Cardiac septum (tissue), 1 donor: Measurements from ENCODE around the gene WAC. TPM values are rescaled to one million over a fixed set of nuclear protein-coding genes. Genes with fewer than 3 reads are reported as not detected.
"Not testable (repeated sequence)": the region's sequence is repeated elsewhere in the genome, so short reads cannot be mapped to it uniquely, and the experiment has no call there.

Experiments
- DNase-seq: peaks from one replicate; pipeline ENCODE4 v3.0.0-alpha.2; 2020; ENCODE audit warnings: low spot score
- intact Hi-C: fragments of 100-400 bp; cut with DNase I; formaldehyde crosslinking; loops from one replicate; pipeline ENCODE4 v1.14.0; 2022
- long read RNA-seq: library from polyadenylated mRNA; unstranded; transcript quantifications from one replicate; pipeline ENCODE4 v2.0.0, GENCODE V29; 2021
- total RNA-seq: library from RNA; stranded (reverse); fragmentation: NEBNext Ultra II Directional; extraction: Animal tissue kit (Norgen Biotek cat#: 25700); gene quantifications from one replicate; pipeline ENCODE4 v1.2.1, GENCODE V29; 2021
- donor health status: DM: no; HTN: no; CAD: no.

The WAC gene, protein sequence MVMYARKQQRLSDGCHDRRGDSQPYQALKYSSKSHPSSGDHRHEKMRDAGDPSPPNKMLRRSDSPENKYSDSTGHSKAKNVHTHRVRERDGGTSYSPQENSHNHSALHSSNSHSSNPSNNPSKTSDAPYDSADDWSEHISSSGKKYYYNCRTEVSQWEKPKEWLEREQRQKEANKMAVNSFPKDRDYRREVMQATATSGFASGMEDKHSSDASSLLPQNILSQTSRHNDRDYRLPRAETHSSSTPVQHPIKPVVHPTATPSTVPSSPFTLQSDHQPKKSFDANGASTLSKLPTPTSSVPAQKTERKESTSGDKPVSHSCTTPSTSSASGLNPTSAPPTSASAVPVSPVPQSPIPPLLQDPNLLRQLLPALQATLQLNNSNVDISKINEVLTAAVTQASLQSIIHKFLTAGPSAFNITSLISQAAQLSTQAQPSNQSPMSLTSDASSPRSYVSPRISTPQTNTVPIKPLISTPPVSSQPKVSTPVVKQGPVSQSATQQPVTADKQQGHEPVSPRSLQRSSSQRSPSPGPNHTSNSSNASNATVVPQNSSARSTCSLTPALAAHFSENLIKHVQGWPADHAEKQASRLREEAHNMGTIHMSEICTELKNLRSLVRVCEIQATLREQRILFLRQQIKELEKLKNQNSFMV
- total RNA-seq: 98.9 TPM
- long read RNA-seq, full-length matches to known transcripts: 36 of 92 reads
- long read RNA-seq, partial matches to known transcripts: 30 of 92 reads
- long read RNA-seq, other reads (novel, unspliced or antisense): 26 of 92 reads

DNA sequence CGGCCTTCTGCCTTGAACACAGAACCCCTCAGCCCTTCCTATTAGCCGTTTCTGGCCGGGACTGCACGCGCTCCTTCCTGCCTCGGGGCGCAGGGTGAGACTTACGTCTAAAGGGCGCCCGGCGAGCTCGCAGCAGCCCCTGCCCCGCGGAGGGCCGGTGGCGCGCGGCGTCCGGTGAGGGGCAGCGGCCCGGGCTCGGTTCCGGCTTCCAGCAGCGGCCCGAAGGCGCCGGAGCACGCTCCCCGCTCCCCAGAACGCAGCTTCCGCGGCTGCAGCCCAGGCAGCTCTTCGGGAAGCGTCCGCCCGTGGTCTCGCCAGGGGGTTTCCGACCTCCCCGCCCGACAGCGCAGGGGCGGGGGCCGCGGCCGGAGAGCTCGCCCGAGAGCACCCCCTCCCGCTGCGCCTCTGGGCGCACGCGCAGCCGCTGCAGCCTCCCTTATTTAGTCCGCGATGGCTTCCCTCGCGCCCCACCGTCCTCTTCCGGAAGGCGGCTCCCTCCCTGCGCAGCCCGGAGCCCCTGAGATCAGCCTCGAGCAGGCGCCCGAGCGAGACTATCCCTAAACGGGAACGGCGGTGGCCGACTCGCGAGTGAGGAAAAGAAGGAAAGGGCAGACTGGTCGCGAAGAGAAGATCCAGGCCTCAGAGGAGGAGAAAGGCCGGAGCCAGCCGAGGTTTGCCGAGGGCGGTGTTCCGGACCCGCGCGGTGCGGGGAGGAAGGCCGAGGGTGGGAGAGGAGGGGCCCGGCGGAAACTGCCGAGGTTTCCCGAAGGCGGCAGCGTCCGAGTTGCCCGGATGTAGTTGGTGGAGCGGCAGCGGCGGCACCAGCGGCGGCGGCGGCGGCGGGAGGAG lies at the start of gene WAC:
TSS of gene WAC (plus strand) at position 782 of the 849 bp plus-strand sequence. CDS start 462 bp downstream, outside the sequence.
- DNase-seq: peak; percentile 98
- intact Hi-C loops: loop anchor here (5.0 to 10.0 kb wide), 2 partner anchors 55 to 98 kb away; no protein-coding TSS in a partner anchor

DNA sequence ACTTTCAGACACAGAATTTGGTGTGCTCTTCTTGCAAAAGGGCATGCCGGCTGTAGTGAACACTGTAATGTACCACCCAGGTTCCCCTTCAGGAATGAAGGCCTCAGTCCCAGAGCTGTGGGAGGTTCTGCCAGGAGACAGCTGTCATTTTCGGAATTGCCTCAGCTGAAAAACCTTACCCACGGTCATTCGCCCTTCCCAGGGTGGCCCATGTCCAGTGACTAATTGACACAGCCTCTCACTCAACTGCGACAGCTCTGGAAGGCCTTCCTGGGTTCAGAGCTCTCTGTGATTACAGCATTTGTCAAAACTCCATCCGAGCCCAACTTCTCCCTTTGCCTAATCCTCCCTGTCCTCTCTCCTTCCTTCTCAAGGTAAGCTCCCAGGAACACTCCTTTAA lies 43.7 kb upstream of the WAC start:
- intact Hi-C loops: no loop called here
- no peak for DNase-seq

DNA sequence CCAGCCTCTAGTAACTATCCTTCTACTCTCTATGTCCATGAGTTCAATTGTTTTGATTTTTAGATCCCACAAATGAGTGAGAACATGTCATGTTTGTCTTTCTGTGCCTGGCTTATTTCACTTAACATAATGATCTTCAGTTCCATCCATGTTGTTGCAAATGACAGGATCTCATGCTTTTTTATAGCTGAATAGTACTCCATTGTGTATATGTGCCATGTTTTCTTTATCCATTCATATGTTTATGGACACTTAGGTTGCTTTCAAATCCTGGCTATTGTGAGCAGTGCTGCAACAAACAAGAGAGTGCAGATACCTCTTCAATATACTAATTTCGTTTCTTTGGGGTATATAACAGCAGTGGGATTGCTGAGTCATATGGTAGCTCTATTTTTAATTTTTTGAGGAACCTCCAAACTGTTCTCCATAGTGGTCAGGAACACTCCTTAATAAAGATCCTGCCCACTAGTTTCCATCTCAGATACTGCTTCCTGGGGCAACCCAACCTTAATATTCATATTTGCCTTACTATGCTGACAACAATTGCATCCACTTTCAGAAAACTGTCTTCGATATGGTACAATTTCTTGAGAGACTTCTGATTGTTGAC lies 42.6 kb upstream of the WAC start:
- DNase-seq, intact Hi-C loops: not testable (repeated sequence)

DNA sequence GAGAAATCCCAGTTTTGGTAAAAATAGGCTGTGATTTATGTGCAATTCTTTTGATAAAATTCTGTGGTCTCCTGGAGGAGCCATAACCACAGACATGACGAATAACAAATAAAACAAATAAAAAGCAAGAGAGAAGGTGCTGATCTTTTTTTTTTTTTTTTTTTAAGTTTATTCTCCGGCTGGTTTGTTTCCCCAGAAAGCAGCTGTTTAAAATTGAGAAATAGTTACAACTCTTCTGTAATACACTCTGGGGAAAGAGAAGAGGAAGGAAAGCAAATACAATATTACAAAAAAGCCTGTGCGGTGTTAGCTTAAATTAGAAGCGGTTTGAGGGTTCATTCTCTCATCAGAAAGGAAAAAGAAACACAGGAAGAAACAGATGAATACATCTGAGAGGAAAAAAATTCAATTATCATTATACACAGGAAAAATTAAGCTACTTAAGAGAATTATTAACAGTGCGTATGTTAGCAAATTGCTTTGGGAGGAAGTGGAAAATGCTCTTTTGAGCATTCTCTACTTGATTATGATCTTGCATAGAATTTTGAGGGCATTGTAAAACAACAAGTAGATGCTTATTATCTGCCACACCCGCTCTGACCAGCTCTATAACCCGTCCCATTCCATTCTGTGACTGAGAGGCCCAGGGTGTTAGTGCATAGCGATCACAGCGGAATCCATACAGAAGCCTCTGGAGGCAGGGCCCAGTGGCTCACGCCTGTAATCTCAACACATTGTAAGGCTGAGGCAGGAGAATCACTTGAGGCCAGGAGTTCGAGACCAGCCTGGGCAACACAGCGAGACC lies 40.6 kb upstream of the WAC start:
- no peak for DNase-seq
- intact Hi-C loops: no loop called here

DNA sequence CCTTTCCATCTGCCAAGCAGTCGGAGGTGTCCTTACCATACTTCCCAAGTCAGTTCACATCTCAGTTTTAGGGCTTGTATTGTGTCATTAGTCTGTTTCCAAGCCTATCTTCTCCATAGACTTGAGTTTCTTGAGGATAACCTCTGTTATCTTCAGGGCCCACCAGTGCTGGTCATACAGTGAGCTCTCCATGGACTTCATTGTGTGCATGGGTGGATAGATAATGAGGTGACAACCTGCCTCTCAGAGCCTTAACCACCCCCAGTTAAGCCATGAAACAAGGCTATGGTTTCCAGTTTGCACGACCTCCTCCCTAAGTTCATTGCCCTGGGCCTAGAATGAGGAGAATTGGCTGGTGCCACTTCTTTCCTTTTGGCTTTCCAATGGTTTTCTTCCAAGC lies 38.5 kb upstream of the WAC start:
- no peak for DNase-seq
- intact Hi-C loops: no loop called here

DNA sequence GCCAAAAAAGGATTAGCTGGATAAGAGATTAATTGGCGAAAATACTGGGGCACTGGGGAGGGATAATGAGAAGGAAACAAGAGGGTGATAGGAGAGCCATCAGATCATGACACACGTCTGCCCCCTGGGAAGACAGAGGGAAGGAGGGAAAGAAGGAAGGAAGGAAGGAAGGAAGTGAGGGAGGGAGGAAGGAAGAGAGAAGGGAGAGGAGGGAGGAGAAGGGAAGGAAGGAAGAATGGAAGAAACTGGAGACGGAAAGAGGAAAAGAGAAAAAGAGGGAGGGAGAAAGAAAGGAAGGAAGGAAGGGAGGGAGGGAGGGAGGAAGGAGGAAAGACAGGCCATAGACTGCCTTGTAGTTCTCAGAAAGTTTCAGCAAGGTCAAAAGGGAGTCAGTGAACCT lies 37.8 kb upstream of the WAC start:
- DNase-seq: no peak
- intact Hi-C loops: no loop called here

DNA sequence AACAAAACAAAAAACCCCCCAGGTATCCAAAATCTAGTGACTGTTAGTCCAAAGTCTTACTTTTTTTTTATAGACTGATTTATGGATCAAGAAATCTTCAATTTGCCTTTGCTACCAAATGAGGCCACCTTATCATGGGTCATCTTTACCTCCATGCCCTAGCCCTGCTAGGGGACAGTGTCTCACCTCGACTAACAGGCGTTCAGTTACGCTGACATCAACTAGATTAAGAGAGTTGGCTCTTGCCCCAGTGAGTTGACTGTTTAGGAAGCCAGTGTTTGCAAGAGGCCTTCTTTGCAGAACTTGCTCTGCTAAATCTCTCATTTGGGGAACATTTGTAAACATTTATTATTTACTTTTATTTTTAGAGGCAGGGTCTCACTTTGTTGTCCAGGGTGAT lies 36.9 kb upstream of the WAC start:
- intact Hi-C loops: no loop called here
- DNase-seq: no peak

DNA sequence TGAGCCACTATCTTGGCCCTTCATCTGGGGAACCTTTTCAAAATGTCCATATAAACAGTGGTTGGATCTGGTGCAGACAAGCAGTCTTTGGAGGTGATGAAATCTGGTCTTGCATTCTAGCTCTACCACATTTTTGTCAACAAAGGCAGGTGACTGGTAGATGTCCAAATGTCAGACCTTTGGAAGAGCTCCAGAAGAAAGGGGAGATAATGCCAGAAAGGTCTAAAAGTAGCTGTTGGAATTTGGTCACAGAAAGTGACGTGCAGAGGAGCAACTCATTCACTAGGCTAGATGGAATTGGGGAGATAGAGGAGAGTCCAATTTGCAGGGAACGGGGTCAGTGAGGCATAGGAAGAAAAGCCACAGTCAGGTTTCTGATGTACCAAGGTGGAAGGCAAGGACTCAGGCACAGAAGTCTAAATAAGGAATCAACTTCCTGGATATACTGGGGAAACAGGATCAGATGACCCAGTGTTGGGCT lies 36.4 kb upstream of the WAC start:
- intact Hi-C loops: no loop called here
- no peak for DNase-seq

DNA sequence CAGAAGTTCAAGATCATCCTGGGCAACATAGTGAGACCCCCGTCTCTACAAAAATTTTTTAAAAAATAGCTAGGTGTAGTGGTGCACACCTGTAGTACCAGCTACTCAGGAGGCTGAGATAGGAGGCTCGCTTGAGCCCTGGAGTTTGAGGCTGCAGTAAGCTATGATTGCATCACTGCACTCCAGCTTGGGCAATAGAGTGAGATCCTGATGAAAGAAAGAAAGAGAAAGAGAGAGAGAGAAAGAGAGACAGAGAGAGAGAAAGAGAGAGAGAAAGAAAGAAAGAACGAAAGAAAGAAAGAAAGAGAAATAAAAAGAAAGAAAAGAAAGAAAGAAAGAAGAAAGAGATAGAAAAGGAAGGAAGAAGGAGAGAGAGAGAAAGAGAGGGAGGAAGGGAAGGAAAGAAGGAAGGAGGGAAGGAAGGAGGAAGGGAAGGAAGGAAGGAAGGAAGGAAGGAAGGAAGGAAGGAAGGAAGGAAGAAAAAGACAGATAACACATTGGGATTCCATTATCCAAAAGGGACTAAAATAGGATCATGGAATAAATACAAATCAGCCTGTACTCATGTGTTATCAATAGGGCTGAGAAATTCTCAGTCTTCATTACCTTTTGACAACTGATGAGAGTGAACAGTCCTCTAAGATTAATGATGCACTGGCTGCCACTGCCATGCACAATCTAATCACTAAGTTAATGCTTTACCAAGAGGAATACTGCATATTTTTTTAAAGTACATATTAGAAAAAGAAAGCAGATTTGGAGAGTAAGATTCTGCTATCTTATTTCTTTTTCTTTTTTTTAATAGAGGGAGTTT lies 35.4 kb upstream of the WAC start:
- intact Hi-C loops: no loop called here
- DNase-seq: no peak

DNA sequence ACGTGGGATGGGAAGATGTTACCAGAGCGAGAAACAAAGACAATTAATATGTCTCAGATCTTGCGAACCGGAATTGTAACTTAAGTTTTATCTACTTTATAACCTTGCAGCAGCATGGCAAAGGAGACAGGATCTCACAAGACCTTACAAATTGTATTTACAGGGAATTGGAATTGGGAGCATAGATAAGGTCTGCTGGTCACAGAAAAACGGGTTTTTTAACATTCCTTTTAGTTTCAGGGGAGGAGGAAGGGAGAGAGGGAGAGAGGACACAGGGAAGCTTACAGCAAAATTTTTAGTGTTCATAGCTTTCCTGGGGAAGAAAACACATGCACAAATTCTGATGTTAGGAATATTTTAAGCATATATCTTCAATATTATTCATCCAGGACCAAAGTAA lies 32.7 kb upstream of the WAC start:
- intact Hi-C loops, DNase-seq: not testable (repeated sequence)

DNA sequence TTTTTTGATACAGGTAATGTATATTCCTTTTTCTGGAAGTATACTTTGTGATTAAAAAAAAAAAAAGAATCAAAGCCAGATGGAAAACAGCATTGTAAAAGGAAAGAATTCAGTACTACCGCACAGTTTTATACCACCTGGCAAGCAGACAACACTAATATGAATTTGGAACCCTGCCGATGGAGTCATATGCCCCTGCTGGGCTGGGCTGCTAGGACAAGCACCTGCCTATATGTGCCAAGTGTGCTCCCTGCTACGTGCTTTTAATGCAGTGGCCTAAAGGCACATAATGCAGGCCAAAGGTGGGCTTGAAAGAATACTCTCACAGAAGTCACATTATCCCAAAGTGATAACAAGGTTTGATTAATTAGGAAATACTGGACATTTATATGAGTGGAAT lies 29.8 kb upstream of the WAC start:
- DNase-seq: no peak
- intact Hi-C loops: no loop called here

DNA sequence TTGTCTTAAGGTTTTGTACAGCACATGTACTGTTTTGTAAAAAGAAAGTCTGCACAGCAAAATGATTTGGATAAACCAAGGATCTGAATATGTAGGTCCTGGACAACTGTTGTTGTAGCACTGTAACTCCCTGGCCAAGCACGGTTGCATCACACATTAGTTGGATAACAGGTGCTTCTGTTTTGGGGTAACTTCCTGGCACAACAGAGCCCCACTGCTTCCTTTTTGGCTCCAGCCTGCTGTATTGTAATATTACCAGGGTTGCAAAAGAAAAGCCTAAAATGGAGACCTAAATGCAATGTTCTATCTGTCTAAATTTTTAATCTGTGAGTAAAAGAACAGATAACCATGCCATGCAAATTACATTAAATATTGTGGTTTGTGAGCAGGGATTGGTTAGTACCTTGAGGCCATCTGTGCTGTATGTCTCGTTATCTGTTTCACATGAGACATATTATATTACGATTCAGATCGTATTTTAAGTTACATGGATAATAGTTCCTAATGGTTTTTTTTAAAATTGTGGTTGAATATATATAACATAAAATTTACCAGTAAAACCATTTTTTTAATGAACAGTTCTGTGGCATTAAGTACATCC lies 27.5 kb upstream of the WAC start:
- no peak for DNase-seq
- intact Hi-C loops: no loop called here

DNA sequence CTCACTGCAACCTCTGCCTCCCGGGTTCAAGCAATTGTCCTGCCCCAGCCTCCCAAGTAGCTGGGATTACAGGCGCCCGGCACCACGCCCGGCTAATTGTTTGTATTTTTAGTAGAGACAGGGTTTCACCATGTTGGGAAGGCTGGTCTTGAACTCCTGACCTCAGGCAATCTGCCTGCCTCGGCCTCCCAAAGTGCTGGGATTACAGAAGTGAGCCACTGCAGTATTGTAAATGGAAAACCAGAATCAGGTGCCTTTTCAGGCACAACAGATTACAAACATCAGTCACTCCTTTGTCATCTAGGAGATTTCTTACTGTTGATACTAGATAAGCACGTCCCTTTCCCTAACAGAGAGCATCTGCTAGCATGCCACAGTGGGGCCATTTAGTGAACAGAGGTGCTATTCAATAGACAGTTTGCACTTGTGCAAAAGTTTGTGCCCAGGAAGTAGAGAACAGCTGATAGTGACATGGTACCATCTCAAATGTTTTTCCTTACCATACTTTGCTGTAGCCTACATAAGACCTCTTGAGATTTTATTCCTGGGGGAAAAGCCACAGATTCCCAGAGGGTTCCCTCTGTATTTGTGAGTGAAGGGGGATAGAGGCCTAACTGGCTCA lies 24.5 kb upstream of the WAC start:
- DNase-seq: no peak
- intact Hi-C loops: no loop called here

DNA sequence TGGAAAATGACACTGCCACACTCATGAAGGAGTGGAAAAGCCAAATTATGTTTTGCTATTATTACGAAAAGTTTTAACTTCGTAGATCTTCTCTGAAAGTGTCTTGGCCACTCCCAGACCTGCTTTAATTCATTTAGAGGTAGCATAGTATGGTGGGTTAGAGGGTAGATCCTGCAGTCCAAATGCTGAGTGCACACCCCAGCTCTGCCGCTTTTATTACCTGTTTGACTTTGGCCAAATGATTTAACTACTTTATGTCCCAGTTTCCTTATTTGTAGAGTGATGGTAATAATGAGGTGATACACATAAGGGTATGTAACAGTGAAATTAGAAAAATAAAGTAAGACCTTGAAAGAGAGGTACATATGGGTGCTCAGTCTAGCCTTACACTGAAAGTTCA lies 23.6 kb upstream of the WAC start:
- intact Hi-C loops: no loop called here
- no peak for DNase-seq

DNA sequence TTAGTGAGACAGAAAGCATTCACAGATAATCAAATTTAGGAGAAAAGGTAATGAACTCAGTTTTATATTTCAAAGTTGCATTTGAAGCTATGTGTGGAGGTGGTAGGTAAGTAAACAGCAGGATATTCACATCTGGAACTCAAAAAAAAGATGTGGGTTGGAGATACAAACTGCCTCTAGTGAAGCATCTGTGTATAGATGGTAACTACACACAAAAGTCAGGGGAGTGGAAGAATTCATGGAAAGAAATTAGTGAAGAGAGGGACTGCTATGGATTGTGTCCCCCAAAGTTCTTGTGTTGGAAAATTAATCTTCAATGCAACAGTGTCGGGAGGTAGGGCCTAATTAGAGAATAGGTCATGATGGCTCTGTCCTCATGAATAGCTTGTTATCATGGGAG lies 18.3 kb upstream of the WAC start:
- intact Hi-C loops: no loop called here
- DNase-seq: no peak

DNA sequence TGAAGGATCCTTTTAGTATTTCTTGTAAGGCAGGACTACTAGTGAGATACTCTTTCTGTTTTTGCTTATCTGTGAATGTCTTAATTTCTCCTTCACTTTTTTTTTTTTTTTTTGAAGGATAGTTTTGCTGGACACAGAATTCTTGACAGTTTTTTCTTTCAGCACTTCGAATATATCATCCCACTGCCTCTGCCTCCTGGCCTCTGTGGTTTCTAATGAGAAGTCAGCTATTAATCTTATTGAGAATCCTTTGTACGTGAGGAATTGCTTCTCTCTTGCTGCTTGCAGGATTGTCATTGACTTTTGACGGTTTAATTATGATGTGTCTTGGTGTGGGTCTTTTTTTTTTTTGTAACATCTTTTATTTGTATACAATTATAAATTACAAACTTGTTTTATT lies 12.6 kb upstream of the WAC start:
- DNase-seq: no peak
- intact Hi-C loops: no loop called here

DNA sequence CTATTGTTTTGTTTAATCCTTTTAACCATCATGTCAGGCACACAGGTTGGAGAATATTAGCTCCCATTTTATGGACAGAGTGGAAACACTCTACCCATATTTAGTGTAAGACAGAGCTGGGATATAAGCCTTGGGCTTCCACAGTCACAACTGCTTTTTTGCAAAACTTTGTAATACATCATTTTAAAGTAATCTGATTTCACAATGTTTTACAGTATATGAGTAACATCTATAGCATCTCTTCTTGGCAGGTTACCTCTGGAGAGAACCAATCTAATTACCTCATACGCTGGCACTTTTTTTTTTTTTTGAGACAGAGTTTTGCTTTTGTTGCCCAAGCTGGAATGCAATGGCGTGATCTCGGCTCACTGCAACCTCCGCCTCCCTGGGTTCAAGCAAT lies 12.1 kb upstream of the WAC start:
- DNase-seq, intact Hi-C loops: not testable (repeated sequence)
